ENCODE results near the gene UPF3A. TPM values are rescaled to one million over a fixed set of nuclear protein-coding genes. Genes with fewer than 3 reads are reported as not detected.
"Not testable (repeated sequence)": the region's sequence is repeated elsewhere in the genome, so short reads cannot be mapped to it uniquely, and the experiment has no call there.

UPF3A gene
- total and polyA plus RNA-seq, 9 of the 15 experiments (the other 6 are each of a cell fraction or from before 2014, with no cell fraction given): 15.6 to 76.5 (median 40.9) TPM

- CTCF ChIA-PET (ENCODE audit: low intra/inter-chr PET ratio); H3K9me1 ChIP-seq (ENCODE audit: control insufficient read depth, insufficient read depth, low read length); H3K9me3 ChIP-seq (replicated peaks; ENCODE audit: control insufficient read depth, insufficient read depth, low read depth, low read length); intact Hi-C loops (cut with micrococcal nuclease); H3K79me2 ChIP-seq (ENCODE audit: control insufficient read depth, insufficient read depth, low read length); H3K27me3 ChIP-seq (ENCODE audit: control insufficient read depth in 2 of 2, insufficient read depth in 2 of 2, low read length in 2 of 2); H3K4me3 ChIP-seq; H3K4me1 ChIP-seq (replicated peaks in 1 of 2; ENCODE audit: control insufficient read depth in 2 of 2, insufficient read depth in 2 of 2, low read length in 2 of 2); in situ Hi-C loops (cut with MboI); H4K20me1 ChIP-seq (replicated peaks; ENCODE audit: control insufficient read depth, insufficient read depth, low read length); H3K9ac ChIP-seq (ENCODE audit: insufficient read depth in 1 of 2, low read depth in 2 of 2, low read length in 2 of 2); BruUV-seq (replicated peaks); TF ChIP-seq JUND (IDR thresholded peaks at IDR 0.05; ENCODE audit: borderline replicate concordance, low read depth, low read length): not testable (repeated sequence)
- POLR2A ChIA-PET: interaction anchor here (1.0 to 1.7 kb wide), 4 partner anchors 12 to 47 kb away, joined by 3 to 10 read pairs (median 4); no protein-coding TSS in a partner anchor
- WGBS (ENCODE audit: insufficient coverage, low coverage, missing lambda C conversion rate): 25% methylated on average over 1 of the region's 1 CpG
- ATAC-seq (peak; percentile 92), FAIRE-seq (peak; percentile 62), DNase-seq (ENCODE audit: extremely low read depth in 1 of 4, low spot score in 3 of 4) (peak in 2 of 4 experiments; percentile 45 to 56)
- peak overlapping the region; percentile 70 for H3K27ac ChIP-seq (ENCODE audit: extremely low read depth, low read depth, low read length)
- peaks cover 85% of the 10 kb centered on the region for H3K36me3 ChIP-seq (ENCODE audit: control insufficient read depth, insufficient read depth, low read length)
- H2AFZ ChIP-seq (ENCODE audit: low read depth, low read length): 0 out of 2 replicates have a peak overlapping the region, but pooled peaks have one; percentile 27
- TF ChIP-seq, protein P1, sequence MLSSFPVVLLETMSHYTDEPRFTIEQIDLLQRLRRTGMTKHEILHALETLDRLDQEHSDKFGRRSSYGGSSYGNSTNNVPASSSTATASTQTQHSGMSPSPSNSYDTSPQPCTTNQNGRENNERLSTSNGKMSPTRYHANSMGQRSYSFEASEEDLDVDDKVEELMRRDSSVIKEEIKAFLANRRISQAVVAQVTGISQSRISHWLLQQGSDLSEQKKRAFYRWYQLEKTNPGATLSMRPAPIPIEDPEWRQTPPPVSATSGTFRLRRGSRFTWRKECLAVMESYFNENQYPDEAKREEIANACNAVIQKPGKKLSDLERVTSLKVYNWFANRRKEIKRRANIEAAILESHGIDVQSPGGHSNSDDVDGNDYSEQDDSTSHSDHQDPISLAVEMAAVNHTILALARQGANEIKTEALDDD (IDR thresholded peaks at IDR 0.05): peak; percentile 95
- TF ChIP-seq ELF1 (tag; IDR thresholded peaks at IDR 0.05) (peak; percentile 62; the same call in 1 of the 2 replicates), SPI1 (IDR thresholded peaks at IDR 0.05; ENCODE audit: borderline replicate concordance, low read depth, low read length) (peak; percentile 22; the same call in 1 of the 2 replicates), ZBTB11 (CRISPR knock-in tag; IDR thresholded peaks at IDR 0.05) (peak in 1 of 3 experiments; percentile 59; a peak in 1 of 6 replicates), JUND (tag; IDR thresholded peaks at IDR 0.05; ENCODE audit: borderline replicate concordance, low read depth, low read length) (0 out of 3 replicates have a peak, but pooled peaks have one; percentile 23), MYNN (IDR thresholded peaks at IDR 0.05) (peak; percentile 100), MYNN (CRISPR knock-in tag; IDR thresholded peaks at IDR 0.05) (peak; percentile 81)
- H3K4me2 ChIP-seq (ENCODE audit: insufficient read depth, low read length): peak overlapping the region; percentile 33; the same call in 1 of the 2 replicates
These were observed 29.6 kb upstream of the UPF3A start for GRCh38 chr13:114251639-114252440.

Measured in K562 (cell line).